ENCODE measurements around the gene OTX1.

- TF ChIP-seq POLR2A (IDR thresholded peaks at IDR 0.05; ENCODE audit: extremely low read depth, insufficient read length): no peak
- TF ChIP-seq CTCF (IDR thresholded peaks at IDR 0.05; ENCODE audit: low read depth, low read length): no peak
- TF ChIP-seq MYC (IDR thresholded peaks at IDR 0.05; ENCODE audit: low read depth, low read length): no peak
These were observed 48.4 kb downstream of the OTX1 start for GRCh38 chr2:63099032-63099431.
